ENCODE measurements around the gene CCT6B. TPM values are rescaled to one million over a fixed set of nuclear protein-coding genes. Genes with fewer than 3 reads are reported as not detected.
A peak's percentile ranks its signal among the peaks of the same experiment; 100 is the strongest.

The CCT6B gene
- polyA plus RNA-seq, 2 of the 4 experiments (the other 2 are of a cell fraction) = 0.77 to 3.1 TPM

- peak overlapping the region; percentile 80 for H3K4me2 ChIP-seq
- H3K4me3 ChIP-seq = peak overlapping the region; percentile 78
- FAIRE-seq = no peak
- H3K4me1 ChIP-seq = peaks cover 14% of the 10 kb centered on the region
- ChIA-PET CTCF (interaction anchor here (1.1 to 7.5 kb wide), 19 partner anchors 10 to 541 kb away, joined by 3 to 43 read pairs (median 4); partner anchors contain the start of genes RAD51D and RFFL), POLR2A (interaction anchor here (0.7 to 3.3 kb wide), 12 partner anchors 8 to 562 kb away, joined by 3 to 20 read pairs (median 5); partner anchors contain the start of genes CCT6B, RFFL, UNC45B and ZNF830)
- WGBS (ENCODE audit: missing lambda C conversion rate) = 66% methylated on average over 8 of the region's 8 CpGs
- H3K9me3 ChIP-seq = no peaks in the 10 kb centered on the region
- no peak for DNase-seq (ENCODE audit: low read depth in 1 of 2, low spot score in 1 of 2)
- ATAC-seq = no peak
- H3K27ac ChIP-seq = peak overlapping the region; percentile 94 to 97
- TF ChIP-seq BHLHE40 (IDR thresholded peaks at IDR 0.05; ENCODE audit: low read depth, low read length) (no peak), ZSCAN20 (CRISPR knock-in tag; IDR thresholded peaks at IDR 0.05) (no peak), MYC (IDR thresholded peaks at IDR 0.05; ENCODE audit: borderline replicate concordance, low read length) (no peak), NFE2L2 (conservative IDR thresholded peaks at IDR 0.05; ENCODE audit: low read length) (no peak), REST (IDR thresholded peaks at IDR 0.05) (no peak), KDM1A (IDR thresholded peaks at IDR 0.05; ENCODE audit: low read depth) (no peak), POLR2A (IDR thresholded peaks at IDR 0.05; ENCODE audit: low read length) (no peak), SREBF2 (IDR thresholded peaks at IDR 0.05) (no peak), MAFK (IDR thresholded peaks at IDR 0.05; ENCODE audit: partially characterized antibody) (no peak), RCOR1 (IDR thresholded peaks at IDR 0.05; ENCODE audit: low read depth, low read length) (no peak)
These were observed 20.4 kb upstream of the CCT6B start for GRCh38 chr17:34981538-34982241.

- WGBS (ENCODE audit: missing lambda C conversion rate) = 1% methylated on average over 21 of the region's 69 CpGs
- Histone ChIP-seq H3K4me3 (peak overlapping the region; percentile 78), H3K4me1 (peaks cover 14% of the 10 kb centered on the region), H3K27ac (peak overlapping the region; percentile 94 to 97), H3K4me2 (peak overlapping the region; percentile 80), H3K9me3 (no peaks in the 10 kb centered on the region)
- DNase-seq (ENCODE audit: low read depth in 1 of 2, low spot score in 1 of 2) = peak; percentile 86 to 93
- peak; percentile 84 for FAIRE-seq
- ChIA-PET POLR2A (interaction anchor here (0.5 to 3.3 kb wide), 14 partner anchors 9 to 809 kb away, joined by 3 to 20 read pairs (median 5); partner anchors contain the start of genes CCT6B, RFFL, UNC45B and ZNF830), CTCF (interaction anchor here (0.7 to 7.5 kb wide), 19 partner anchors 10 to 561 kb away, joined by 3 to 43 read pairs (median 4); partner anchors contain the start of gene RAD51D)
- peak; percentile 91 to 94 for ATAC-seq
- TF ChIP-seq TP53 (CRISPR knock-in tag; IDR thresholded peaks at IDR 0.05) = peak; percentile 24; the same call in 1 of the 2 replicates
- peak; percentile 37 for TF ChIP-seq POLR2A (IDR thresholded peaks at IDR 0.05; ENCODE audit: low read length)
- TF ChIP-seq MYC (IDR thresholded peaks at IDR 0.05; ENCODE audit: borderline replicate concordance, low read length) = peak; percentile 87
- no peak for TF ChIP-seq NFE2L2 (conservative IDR thresholded peaks at IDR 0.05; ENCODE audit: low read length)
- peak; percentile 93; the same call in 1 of the 2 replicates for TF ChIP-seq HMGXB4 (CRISPR knock-in tag; IDR thresholded peaks at IDR 0.05; ENCODE audit: borderline replicate concordance)
- TF ChIP-seq ZSCAN20 (CRISPR knock-in tag; IDR thresholded peaks at IDR 0.05) = 0 out of 2 replicates have a peak, but pooled peaks have one; percentile 64
- peak; percentile 57 for TF ChIP-seq SMC3 (IDR thresholded peaks at IDR 0.05)
- peak; percentile 52 to 56; a peak in 4 of 5 replicates for TF ChIP-seq RAD21 (conservative IDR thresholded peaks at IDR 0.05 in 1 of 2, IDR thresholded peaks at IDR 0.05 in 1 of 2)
- peak; percentile 55 for TF ChIP-seq CTCF (IDR thresholded peaks at IDR 0.05)
- TF ChIP-seq MAX (IDR thresholded peaks at IDR 0.05) = peak; percentile 87
- TF ChIP-seq EP300 (IDR thresholded peaks at IDR 0.05) = peak in 1 of 2 experiments; percentile 18; a peak in 1 of 5 replicates
- no peak for TF ChIP-seq ZC3H11A (IDR thresholded peaks at IDR 0.05)
- TF ChIP-seq ZNF302 (CRISPR knock-in tag; IDR thresholded peaks at IDR 0.05) = no peak
- peak; percentile 50 to 88 for TF ChIP-seq JUN (IDR thresholded peaks at IDR 0.05)
- TF ChIP-seq NPAS2 (CRISPR knock-in tag; IDR thresholded peaks at IDR 0.05; ENCODE audit: borderline replicate concordance) = no peak
- TF ChIP-seq EHF (CRISPR knock-in tag; IDR thresholded peaks at IDR 0.05) = no peak
- TF ChIP-seq SREBF2 (IDR thresholded peaks at IDR 0.05) = no peak
- TF ChIP-seq PHF8 (IDR thresholded peaks at IDR 0.05; ENCODE audit: borderline replicate concordance, low read depth) = peak; percentile 90
- no peak for TF ChIP-seq HOXB13 (CRISPR knock-in tag; IDR thresholded peaks at IDR 0.05; ENCODE audit: low read depth)
- TF ChIP-seq TFCP2L1 (CRISPR knock-in tag; IDR thresholded peaks at IDR 0.05) = peak; percentile 94
These were observed 19.6 kb upstream of the CCT6B start for GRCh38 chr17:34980681-34981537.

Measured in A549 (cell line).